HepG2 (cell line): ENCODE results near the gene TP53TG5. TPM values are rescaled to one million over a fixed set of nuclear protein-coding genes. Genes with fewer than 3 reads are reported as not detected.

ENCODE experiments used
- CEBPB ChIP-seq: IDR thresholded peaks from 2 replicates; pipeline ENCODE4 v1.6.1; 2011; ENCODE audit warnings: low read depth, low read length, improper control_type of control experiment, borderline replicate concordance
- CREB1 ChIP-seq, 2 experiments: fragments of 450-650 bp in 1 of 2; IDR thresholded peaks; 2 replicates each; pipeline ENCODE4 v1.6.1; 2016 to 2017; ENCODE audit warnings: control low read depth in 1 of 2, mild to moderate bottlenecking in 1 of 2, missing compliant biosample characterization in 1 of 2, missing genetic modification characterization in 1 of 2
- EED ChIP-seq: sonication (generic); formaldehyde crosslinking; IDR thresholded peaks from 2 replicates; pipeline ENCODE4 v1.5.0; 2020; ENCODE audit warnings: mild to moderate bottlenecking, missing genetic modification reagents
- ELF4 ChIP-seq: sonication (generic); formaldehyde crosslinking; IDR thresholded peaks from 2 replicates; pipeline ENCODE4 v1.5.0; 2020; ENCODE audit warnings: missing genetic modification reagents, mild to moderate bottlenecking, moderate library complexity, borderline replicate concordance
- IKZF4 ChIP-seq: sonication (generic); formaldehyde crosslinking; IDR thresholded peaks from 2 replicates; pipeline ENCODE4 v1.5.1; 2020; ENCODE audit warnings: borderline replicate concordance, mild to moderate bottlenecking, low read depth, missing genetic modification reagents; ENCODE audit errors: not compliant biosample characterization
- KDM3A ChIP-seq: IDR thresholded peaks from 2 replicates; pipeline ENCODE4 v1.6.1; 2018; ENCODE audit warnings: low read depth, missing compliant biosample characterization
- PTBP1 ChIP-seq: fragments of 200-400 bp; formaldehyde crosslinking; IDR thresholded peaks from 2 replicates; pipeline ENCODE4 v1.6.1; 2018; ENCODE audit warnings: low read length, low read depth; ENCODE audit not compliant: poor library complexity, severe bottlenecking
- TCF12 ChIP-seq, 2 experiments: fragments of 450-650 bp in 1 of 2; sonication (generic) in 1 of 2; formaldehyde crosslinking in 1 of 2; IDR thresholded peaks; 2 replicates each; pipeline versions ENCODE4 v1.6.1 to v1.8.0; 2017 to 2022; ENCODE audit warnings: antibody characterized with exemption in 1 of 2, mild to moderate bottlenecking in 1 of 2, missing genetic modification reagents in 1 of 2, moderate library complexity in 1 of 2
- ZKSCAN8 ChIP-seq: IDR thresholded peaks from 2 replicates; pipeline ENCODE4 v1.6.1; 2016; ENCODE audit warnings: borderline replicate concordance, missing genetic modification reagents, missing compliant biosample characterization
- ZNF17 ChIP-seq: sonication (generic); formaldehyde crosslinking; IDR thresholded peaks from 2 replicates; pipeline ENCODE4 v1.5.0; 2020; ENCODE audit warnings: mild to moderate bottlenecking, missing genetic modification reagents
- ZNF20 ChIP-seq: sonication (generic); formaldehyde crosslinking; IDR thresholded peaks from 2 replicates; pipeline ENCODE4 v1.4.0; 2020; ENCODE audit warnings: mild to moderate bottlenecking, moderate library complexity, missing genetic modification reagents
- ZNF282 ChIP-seq: fragments of 450-650 bp; IDR thresholded peaks from 2 replicates; pipeline ENCODE4 v1.6.1; 2018; ENCODE audit not compliant: partially characterized antibody
- ZNF367 ChIP-seq: sonication (generic); formaldehyde crosslinking; IDR thresholded peaks from 2 replicates; pipeline ENCODE4 v1.4.0; 2020; ENCODE audit warnings: missing genetic modification reagents, borderline replicate concordance
- ZNF556 ChIP-seq: sonication (generic); formaldehyde crosslinking; IDR thresholded peaks from 2 replicates; pipeline ENCODE4 v1.4.0; 2020; ENCODE audit warnings: mild to moderate bottlenecking, missing genetic modification reagents, borderline replicate concordance
- ZNF652 ChIP-seq: IDR thresholded peaks from 2 replicates; pipeline ENCODE4 v1.6.1; 2016; ENCODE audit warnings: low read depth, borderline replicate concordance
- ZSCAN31 ChIP-seq: sonication (generic); formaldehyde crosslinking; IDR thresholded peaks from 2 replicates; pipeline ENCODE4 v1.5.0; 2020; ENCODE audit warnings: low read depth, mild to moderate bottlenecking, missing genetic modification reagents
- ZXDC ChIP-seq: sonication (generic); formaldehyde crosslinking; IDR thresholded peaks from 2 replicates; pipeline ENCODE4 v1.5.0; 2020; ENCODE audit warnings: mild to moderate bottlenecking, missing genetic modification reagents
- polyA plus RNA-seq, 8 experiments: library from polyadenylated mRNA; depleted of rRNA in 3 of 8; stranded (reverse) in 7 of 8; unstranded in 1 of 8; fragments of >200 nt; fragmentation: Illumina TruSeq in 4 of 8; extraction: Trizol in 4 of 8; gene quantifications; 2 replicates each; pipeline versions ENCODE4 v1.2.1 to v1.2.3, GENCODE V29; 2011 to 2016; ENCODE audit warnings: low read depth in 4 of 8, missing spikeins in 1 of 8, mixed read lengths in 1 of 8; ENCODE audit not compliant: insufficient read depth in 1 of 8
- total RNA-seq, 5 experiments: library from RNA; depleted of rRNA; stranded (reverse); fragments of >200 nt; fragmentation: Illumina TruSeq; extraction: Trizol; gene quantifications; 2 replicates each; pipeline ENCODE4 v1.2.3, GENCODE V29; 2016; ENCODE audit warnings: low read depth in 1 of 5
- TF ChIP-seq, protein P1 (sequence below): sonication (generic); formaldehyde crosslinking; IDR thresholded peaks from 2 replicates; pipeline ENCODE4 v1.8.0; 2022; ENCODE audit warnings: mild to moderate bottlenecking, missing genetic modification reagents
- TF ChIP-seq, protein P2 (sequence below): IDR thresholded peaks from 2 replicates; pipeline ENCODE4 v1.6.1; 2016; ENCODE audit warnings: low read depth, missing genetic modification reagents, missing compliant biosample characterization

The TP53TG5 gene
- total and polyA plus RNA-seq, 2 of the 13 experiments (the other 11 are each of a cell fraction or from before 2014, with no cell fraction given) = 0.11 TPM; not detected in 1

DNA sequence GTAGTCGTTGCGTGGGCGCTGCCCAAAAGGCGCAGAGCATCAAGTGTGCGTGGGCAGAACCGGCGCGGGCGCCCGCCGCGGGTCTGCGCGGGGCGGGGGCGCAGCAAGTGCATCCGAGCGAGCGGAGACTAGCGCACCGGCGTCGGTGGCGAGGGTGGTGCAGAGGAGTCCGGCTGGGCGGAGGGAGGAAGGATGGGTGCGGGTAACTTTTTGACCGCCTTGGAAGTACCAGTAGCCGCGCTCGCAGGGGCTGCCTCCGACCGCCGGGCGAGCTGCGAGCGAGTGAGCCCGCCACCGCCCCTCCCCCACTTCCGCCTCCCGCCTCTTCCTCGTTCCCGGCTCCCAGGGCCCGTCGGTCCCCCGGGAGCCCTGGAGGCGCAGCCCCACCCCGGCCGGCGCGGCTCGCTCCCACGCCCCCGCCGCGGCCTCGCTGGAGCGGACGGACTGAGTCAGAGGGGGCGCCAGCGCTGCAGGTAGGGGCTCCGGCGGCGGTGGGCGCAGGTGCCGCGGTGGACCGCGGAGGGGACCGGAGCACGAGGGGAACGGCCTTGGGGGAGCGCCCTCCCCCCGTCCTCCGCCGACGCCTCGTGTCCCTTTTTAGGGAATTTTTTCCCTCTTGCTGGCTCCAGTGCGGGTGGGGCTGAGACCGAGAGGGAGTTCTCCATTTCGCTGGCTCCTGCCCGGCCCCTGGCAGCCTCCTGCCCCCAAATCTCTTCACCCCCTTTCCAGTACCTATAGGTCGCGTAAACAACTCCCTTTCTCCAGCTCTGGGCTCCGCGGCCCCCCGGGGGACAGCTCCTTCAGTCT lies 28.3 kb upstream of the TP53TG5 start (continued):
- no peak for TF ChIP-seq CREB1 (IDR thresholded peaks at IDR 0.05)
- TF ChIP-seq CREB1 (CRISPR knock-in tag; IDR thresholded peaks at IDR 0.05) = no peak
- TF ChIP-seq ZNF282 = no peak
- TF ChIP-seq ZNF556 (CRISPR knock-in tag) = no peak
- TF ChIP-seq PTBP1 = peak; percentile 52
- TF ChIP-seq EED (CRISPR knock-in tag) = peak; percentile 26; the same call in 1 of the 2 replicates
- TF ChIP-seq ZSCAN31 (CRISPR knock-in tag) = peak; percentile 26; the same call in 1 of the 2 replicates
- no peak for TF ChIP-seq ZNF367
- TF ChIP-seq ZNF652 (CRISPR knock-in tag) = no peak
- TF ChIP-seq, protein P1, sequence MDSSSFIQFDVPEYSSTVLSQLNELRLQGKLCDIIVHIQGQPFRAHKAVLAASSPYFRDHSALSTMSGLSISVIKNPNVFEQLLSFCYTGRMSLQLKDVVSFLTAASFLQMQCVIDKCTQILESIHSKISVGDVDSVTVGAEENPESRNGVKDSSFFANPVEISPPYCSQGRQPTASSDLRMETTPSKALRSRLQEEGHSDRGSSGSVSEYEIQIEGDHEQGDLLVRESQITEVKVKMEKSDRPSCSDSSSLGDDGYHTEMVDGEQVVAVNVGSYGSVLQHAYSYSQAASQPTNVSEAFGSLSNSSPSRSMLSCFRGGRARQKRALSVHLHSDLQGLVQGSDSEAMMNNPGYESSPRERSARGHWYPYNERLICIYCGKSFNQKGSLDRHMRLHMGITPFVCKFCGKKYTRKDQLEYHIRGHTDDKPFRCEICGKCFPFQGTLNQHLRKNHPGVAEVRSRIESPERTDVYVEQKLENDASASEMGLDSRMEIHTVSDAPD (CRISPR knock-in tag) = no peak
- TF ChIP-seq KDM3A (CRISPR knock-in tag) = no peak
- no peak for TF ChIP-seq ZNF20 (CRISPR knock-in tag)
- TF ChIP-seq ZXDC (CRISPR knock-in tag) = peak; percentile 81
- TF ChIP-seq, protein P2, sequence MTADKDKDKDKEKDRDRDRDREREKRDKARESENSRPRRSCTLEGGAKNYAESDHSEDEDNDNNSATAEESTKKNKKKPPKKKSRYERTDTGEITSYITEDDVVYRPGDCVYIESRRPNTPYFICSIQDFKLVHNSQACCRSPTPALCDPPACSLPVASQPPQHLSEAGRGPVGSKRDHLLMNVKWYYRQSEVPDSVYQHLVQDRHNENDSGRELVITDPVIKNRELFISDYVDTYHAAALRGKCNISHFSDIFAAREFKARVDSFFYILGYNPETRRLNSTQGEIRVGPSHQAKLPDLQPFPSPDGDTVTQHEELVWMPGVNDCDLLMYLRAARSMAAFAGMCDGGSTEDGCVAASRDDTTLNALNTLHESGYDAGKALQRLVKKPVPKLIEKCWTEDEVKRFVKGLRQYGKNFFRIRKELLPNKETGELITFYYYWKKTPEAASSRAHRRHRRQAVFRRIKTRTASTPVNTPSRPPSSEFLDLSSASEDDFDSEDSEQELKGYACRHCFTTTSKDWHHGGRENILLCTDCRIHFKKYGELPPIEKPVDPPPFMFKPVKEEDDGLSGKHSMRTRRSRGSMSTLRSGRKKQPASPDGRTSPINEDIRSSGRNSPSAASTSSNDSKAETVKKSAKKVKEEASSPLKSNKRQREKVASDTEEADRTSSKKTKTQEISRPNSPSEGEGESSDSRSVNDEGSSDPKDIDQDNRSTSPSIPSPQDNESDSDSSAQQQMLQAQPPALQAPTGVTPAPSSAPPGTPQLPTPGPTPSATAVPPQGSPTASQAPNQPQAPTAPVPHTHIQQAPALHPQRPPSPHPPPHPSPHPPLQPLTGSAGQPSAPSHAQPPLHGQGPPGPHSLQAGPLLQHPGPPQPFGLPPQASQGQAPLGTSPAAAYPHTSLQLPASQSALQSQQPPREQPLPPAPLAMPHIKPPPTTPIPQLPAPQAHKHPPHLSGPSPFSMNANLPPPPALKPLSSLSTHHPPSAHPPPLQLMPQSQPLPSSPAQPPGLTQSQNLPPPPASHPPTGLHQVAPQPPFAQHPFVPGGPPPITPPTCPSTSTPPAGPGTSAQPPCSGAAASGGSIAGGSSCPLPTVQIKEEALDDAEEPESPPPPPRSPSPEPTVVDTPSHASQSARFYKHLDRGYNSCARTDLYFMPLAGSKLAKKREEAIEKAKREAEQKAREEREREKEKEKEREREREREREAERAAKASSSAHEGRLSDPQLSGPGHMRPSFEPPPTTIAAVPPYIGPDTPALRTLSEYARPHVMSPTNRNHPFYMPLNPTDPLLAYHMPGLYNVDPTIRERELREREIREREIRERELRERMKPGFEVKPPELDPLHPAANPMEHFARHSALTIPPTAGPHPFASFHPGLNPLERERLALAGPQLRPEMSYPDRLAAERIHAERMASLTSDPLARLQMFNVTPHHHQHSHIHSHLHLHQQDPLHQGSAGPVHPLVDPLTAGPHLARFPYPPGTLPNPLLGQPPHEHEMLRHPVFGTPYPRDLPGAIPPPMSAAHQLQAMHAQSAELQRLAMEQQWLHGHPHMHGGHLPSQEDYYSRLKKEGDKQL (CRISPR knock-in tag) = no peak
- TF ChIP-seq CEBPB = no peak
- no peak for TF ChIP-seq ZKSCAN8
- TF ChIP-seq ZNF17 = no peak
- TF ChIP-seq TCF12 (IDR thresholded peaks at IDR 0.05) = no peak
- 0 out of 2 replicates have a peak, but pooled peaks have one; percentile 8 for TF ChIP-seq TCF12 (CRISPR knock-in tag; IDR thresholded peaks at IDR 0.05)
- TF ChIP-seq ELF4 (CRISPR knock-in tag) = 0 out of 2 replicates have a peak, but pooled peaks have one; percentile 52
- TF ChIP-seq IKZF4 (CRISPR knock-in tag) = no peak
